Peyer's patch (tissue), 4 donors: ENCODE measurements around the gene GNG2.

ENCODE experiments used
- POLR2A ChIP-seq, 2 donors: fragments of 450-650 bp; IDR thresholded peaks; one replicate each; pipeline ENCODE4 v1.5.1; 2017; ENCODE audit warnings: antibody characterized with exemption in 2 of 2, mild to moderate bottlenecking in 2 of 2, moderate library complexity in 2 of 2
- TF ChIP-seq, protein P1 (sequence below), 6 experiments: fragments of 450-650 bp in 4 of 6; fragments of 200-600 bp in 2 of 6; sonication (generic) in 1 of 6; IDR thresholded peaks; one replicate each; pipeline ENCODE4 v1.5.1; 2017 to 2019; ENCODE audit warnings: antibody characterized with exemption in 6 of 6, mild to moderate bottlenecking in 3 of 6, moderate library complexity in 1 of 6

DNA sequence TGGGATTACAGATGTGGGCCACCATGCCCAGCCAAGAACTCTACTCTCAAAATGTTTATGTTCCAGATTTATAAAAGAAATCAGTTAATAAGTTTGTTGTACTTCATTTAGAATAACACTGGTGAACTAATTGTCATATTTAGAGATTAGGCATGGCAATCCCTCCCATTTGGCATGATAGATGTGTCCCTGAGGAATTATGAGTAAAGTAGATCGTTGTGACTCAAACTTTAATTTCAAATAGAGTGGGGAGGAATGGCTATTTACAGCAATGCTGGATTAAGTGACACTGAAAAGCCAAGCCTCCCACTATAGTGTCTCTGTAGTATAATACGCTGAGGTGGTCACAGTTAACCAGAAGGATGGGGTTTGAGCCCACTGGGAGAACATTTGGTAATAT is 89.6 kb downstream of the GNG2 start:
- TF ChIP-seq, protein P1, sequence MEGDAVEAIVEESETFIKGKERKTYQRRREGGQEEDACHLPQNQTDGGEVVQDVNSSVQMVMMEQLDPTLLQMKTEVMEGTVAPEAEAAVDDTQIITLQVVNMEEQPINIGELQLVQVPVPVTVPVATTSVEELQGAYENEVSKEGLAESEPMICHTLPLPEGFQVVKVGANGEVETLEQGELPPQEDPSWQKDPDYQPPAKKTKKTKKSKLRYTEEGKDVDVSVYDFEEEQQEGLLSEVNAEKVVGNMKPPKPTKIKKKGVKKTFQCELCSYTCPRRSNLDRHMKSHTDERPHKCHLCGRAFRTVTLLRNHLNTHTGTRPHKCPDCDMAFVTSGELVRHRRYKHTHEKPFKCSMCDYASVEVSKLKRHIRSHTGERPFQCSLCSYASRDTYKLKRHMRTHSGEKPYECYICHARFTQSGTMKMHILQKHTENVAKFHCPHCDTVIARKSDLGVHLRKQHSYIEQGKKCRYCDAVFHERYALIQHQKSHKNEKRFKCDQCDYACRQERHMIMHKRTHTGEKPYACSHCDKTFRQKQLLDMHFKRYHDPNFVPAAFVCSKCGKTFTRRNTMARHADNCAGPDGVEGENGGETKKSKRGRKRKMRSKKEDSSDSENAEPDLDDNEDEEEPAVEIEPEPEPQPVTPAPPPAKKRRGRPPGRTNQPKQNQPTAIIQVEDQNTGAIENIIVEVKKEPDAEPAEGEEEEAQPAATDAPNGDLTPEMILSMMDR (IDR thresholded peaks at IDR 0.05), result no peak
- TF ChIP-seq POLR2A (IDR thresholded peaks at IDR 0.05), result no peak
